Measurements from ENCODE around the gene ATOH8.
"Not testable (repeated sequence)": the region's sequence is repeated elsewhere in the genome, so short reads cannot be mapped to it uniquely, and the experiment has no call there.

The ATOH8 gene, protein sequence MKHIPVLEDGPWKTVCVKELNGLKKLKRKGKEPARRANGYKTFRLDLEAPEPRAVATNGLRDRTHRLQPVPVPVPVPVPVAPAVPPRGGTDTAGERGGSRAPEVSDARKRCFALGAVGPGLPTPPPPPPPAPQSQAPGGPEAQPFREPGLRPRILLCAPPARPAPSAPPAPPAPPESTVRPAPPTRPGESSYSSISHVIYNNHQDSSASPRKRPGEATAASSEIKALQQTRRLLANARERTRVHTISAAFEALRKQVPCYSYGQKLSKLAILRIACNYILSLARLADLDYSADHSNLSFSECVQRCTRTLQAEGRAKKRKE

DNA sequence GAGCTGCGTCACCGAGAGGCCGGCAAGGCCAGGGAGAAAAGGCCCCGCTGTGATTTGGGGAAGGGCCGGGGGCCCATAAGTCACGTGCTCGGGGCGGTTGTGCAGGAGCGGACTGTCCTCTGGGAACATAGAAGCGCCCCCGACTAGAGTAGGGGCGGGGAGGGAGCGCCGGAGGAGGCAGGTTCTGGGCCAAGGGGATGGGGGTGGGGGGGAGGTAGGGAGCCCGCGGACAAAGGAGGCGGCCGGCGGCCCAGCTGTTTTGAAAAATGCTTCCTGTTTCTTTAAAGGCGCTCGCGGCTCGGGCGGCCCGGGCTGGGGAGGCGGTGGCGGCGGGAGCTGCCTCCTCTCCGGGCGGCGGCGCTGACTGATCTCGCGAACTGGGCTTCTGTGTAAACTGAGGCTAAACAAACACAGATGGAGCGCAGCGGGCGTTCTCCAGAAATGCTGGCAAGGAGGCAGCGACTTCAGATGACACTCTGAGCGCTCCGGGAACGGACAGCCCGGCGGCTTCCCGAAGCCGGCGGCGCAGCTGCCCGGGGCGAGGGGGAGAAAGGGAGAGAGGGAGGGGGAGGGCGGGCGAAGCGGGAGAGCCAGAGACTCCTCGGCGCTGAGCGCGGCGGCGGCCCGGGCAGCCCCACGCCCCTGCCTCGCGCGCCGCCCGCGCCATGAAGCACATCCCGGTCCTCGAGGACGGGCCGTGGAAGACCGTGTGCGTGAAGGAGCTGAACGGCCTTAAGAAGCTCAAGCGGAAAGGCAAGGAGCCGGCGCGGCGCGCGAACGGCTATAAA lies at the start of gene ATOH8:
ATOH8 (plus strand) TSS at position 467 of the 788 bp plus-strand sequence; CDS start at position 666, 199 bp downstream.
- in situ Hi-C loops (cut with MboI; ENCODE audit: low sequenced_read_pairs): no loop called here

DNA sequence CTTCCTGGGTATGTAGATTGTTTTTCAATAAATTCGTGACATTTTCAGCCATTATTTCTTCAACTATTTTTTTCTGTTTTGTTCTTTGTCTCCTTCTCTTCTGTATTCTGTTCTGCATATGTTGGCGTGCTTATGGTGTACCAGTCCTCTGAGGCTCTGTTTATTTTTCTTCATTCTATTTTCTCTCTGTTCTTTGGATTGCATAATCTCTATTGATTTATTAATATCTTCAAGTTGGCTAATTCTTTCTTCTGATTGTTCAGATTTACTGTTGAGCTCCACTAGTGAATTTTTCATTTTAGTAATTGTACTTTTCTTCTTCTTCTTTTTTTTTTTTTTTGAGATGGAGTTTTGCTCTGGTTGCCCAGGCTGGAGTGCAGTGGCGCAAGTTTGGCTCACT lies 49.8 kb upstream of the ATOH8 start:
- in situ Hi-C loops (cut with MboI; ENCODE audit: low sequenced_read_pairs): no loop called here

DNA sequence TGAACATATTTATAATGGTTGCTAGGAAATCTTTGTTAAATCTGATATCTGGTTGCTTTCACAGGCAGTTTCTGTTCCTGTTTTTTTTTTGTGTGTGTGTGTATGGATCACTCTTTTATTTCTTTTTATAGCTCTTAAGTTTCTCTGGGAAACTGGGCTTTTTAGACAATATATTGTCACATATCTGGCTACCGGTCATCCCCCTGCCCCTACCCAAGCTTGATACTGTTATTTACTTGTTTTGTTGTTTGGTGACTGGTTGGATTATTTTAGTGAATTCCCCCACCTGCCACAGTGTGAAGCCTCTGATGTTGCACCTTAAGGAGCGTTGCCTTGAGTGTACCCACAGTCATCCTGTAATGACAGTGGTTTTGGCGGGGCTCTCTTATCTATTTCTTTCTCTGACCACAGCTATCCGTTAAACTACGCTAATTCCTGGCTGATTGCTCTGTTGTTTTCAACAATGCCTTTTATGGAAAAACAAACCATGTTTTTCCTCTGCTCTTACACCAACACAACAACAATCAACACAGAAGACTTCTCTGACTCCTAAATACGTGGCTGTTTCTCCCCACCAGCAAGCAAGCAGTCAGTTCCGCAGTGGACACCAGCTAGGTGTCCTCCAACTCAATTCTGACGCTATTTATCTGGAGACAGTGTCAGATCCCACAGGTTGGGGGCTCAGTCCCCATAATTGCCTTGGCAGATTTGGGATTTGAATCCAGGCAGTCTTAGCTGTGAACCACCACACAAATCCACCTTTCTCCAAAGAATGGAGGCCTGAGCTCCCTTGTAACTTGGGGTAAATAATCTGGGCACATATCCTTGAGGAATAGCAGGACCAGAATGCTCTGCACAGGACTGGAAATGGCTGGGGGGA lies 48.8 kb upstream of the ATOH8 start:
- in situ Hi-C loops (cut with MboI; ENCODE audit: low sequenced_read_pairs): no loop called here

DNA sequence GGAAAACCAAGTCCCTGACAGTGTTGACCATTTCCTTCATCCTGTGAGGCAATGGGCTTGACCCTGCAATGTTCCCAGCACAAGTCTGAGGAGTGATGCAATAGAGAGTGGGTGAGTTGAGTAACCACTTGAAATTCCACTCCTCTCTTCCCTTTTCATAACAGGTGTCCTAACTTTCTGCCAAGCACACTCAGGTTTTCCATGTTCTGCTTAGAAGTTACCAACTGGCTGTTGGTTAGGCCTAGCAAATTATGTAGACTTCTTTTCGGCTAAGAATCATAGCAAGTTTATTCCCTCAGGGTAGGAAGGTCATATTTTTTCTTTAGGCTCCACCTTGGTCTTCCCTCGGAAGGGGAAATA lies 48.1 kb upstream of the ATOH8 start:
- in situ Hi-C loops (cut with MboI; ENCODE audit: low sequenced_read_pairs): no loop called here

DNA sequence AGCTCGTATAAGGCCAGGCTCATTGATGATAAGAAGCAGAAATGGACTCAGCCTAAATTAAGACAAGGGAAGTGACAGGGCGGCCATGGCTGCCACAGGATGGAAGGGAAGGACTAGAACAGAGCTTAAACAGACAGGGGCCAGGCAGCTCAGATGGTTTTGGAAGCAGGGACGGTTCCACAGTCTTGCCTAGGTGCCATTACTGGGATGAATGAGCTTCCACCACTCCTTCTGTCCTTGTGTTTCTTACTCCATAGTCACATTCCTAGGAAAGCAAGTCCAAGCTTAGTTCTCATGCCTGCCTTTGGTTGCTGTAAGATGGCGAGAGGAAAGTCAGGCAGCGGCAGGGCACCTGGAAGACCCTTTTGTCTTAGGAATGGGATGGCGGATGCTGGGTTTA lies 47.7 kb upstream of the ATOH8 start:
- in situ Hi-C loops (cut with MboI; ENCODE audit: low sequenced_read_pairs): no loop called here

DNA sequence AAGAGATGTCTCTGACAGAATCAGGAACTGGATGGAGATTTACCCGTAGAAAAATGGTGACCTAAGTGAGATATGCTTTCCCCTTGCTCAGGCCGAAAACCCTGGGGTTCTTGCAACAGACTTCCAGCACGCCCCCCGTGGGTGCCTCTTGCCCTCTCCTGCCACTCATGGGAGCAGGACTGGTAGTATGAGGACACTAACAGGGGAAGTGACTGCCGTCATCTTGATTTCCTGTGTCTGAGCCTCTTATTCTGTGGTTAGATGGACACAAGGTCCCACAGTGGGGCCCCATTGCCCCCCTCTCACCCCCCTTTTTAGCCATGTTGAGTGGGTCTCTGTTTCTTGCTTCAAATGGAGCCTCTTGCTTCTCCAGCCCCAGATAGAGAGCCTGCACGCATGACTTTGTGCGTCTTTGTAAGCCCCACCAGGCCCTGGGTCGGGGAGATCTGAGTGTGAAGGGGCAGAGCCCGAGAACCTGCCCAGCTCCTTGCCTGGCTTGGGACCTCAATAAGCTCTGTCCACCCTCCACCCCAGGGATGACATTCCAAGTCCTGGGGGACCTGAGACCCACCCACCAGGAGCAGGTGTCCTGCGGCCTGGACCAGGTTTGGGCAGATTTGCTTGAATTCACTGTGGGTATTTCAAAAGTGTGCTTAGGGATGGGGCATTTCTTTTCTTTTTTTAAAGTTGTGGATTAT lies 47.0 kb upstream of the ATOH8 start:
- in situ Hi-C loops (cut with MboI; ENCODE audit: low sequenced_read_pairs): no loop called here

DNA sequence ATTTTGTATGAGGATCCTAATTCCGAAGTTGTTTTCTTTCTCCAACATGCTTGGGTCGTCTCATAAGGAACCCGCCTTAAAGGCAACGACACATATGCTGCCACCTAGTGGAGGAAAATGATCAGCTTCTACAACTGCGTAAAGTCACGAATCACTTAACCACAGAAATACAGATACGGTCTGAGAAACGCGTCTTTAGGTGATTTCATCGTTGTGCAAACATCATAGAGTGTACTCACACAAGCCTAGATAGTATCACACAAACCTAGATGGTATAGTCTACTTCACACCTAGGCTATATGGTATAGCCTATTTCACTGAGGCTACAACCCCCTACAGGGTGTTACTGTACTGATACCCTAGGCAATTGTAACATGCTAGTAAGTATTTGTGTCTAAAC lies 46.5 kb upstream of the ATOH8 start:
- in situ Hi-C loops (cut with MboI; ENCODE audit: low sequenced_read_pairs): no loop called here

DNA sequence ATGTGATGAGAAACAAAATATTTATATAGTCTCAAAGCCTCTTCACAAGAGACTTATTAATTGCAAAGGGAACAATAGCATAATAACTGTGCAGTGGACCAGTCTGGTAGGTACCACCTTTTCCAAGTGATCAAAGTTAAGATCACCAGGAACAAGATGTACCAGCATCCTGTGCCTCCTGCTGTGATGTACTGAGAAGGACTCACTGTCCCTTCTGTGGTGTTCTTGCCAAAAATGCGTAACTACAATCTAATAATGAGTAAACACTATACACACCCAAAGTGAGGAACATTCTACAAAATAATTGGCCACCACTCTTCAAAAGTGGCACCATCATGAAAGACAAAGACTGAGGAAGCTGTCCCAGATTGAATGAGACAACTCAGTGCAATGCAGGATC lies 45.1 kb upstream of the ATOH8 start:
- in situ Hi-C loops (cut with MboI; ENCODE audit: low sequenced_read_pairs): no loop called here

DNA sequence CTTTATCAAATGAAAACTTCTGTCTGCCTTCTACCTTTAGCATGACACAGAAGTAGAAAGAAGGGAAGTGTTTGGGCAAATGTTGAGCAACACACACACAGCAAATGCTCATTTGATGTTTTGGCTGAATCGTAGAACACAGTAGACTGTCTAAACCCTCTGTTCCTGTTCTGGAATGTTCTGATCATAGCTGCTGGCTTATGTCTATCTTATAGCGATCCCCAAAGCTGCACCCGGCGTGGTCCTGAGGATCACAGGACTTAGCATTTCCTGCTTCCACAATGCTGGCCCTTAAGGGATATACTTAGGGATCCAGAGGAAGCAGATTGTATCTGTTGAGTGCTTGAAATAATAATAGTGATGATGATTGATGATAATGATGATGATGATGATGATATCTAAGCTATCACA lies 44.4 kb upstream of the ATOH8 start:
- in situ Hi-C loops (cut with MboI; ENCODE audit: low sequenced_read_pairs): no loop called here

DNA sequence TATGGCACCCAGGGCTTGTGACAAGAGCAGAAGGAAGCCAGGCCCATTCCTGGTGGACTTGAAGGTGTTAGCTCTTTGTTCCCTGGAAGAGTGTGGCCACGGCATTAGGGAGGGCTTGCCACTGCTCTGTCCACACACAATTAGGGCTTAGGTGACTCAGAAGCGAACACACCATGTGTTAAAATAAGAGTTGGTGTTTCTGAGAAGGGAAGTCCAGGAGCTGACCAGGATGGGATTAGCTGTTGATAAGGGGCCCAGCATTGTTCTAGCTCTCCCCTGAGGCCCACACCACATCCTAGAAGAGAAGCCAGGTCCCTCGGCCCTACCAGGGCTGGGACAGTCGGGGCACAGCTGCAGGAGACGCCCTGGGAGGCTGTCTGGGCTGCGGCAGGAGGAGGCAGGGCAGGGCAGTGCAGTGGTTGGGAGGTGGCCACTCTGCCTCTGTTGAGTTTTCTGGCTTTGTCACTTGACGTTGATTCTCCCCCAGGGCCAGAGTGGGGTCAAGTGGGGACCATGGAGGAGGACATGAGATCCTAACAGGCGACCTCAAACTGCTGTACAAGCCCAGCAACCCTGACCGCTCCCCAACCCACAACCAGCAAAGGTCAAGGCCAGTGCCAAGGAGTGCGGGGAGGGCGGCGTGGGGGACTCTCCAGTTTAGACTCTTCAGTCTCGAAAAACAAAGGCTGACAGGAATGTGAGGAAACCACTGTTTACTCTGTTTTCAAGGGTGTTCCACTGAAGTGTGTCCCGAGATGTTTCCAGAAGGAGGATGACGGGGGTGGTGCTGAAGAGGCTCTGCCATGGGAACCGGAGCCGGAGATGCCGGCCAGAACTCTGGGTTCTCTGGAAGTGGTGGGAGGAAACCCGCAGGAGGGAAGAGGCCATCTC lies 42.9 kb upstream of the ATOH8 start:
- in situ Hi-C loops (cut with MboI; ENCODE audit: low sequenced_read_pairs): no loop called here

DNA sequence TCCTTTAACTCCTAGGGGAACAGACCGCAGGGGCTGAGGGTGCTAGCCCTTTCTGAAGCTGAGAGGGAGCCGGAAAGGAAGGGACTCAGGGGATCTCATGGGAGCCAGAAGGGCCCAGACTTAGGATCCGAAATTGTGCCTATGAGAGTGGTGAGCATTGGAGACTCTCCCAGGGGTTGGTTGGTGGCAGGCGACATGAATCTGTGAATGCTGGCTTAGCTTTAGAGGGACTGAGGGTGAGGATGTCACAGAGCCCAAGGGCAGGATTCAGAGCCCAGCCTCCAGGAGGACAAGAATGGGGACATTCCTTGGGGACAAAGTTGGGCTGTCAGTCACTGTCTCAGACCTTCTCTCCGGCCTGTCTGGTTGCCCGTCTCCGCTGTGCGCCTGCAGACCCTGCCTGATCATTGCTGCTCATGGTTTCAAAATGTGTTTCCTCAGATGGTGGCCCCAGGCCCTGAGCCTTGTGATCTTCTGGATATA lies 42.2 kb upstream of the ATOH8 start:
- in situ Hi-C loops (cut with MboI; ENCODE audit: low sequenced_read_pairs): no loop called here

DNA sequence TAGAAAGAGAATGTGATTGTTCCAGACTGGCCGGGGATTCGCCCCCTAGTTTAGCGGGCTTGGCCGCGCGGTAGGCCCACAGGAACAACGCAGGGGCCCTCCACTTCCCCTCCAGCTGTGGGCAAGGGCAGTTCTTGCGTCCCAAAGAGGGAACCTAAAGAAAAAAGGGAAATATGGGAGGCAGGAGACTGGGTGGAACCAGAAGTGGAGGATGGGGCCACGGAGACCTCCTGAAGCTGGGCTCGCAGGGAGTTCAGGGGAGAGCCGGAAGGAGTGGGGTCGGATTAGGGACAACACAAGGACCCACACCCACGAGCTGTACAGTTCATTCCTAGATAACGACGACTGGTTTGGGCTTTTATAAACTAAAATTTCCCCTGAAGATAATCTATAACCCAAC lies 41.5 kb upstream of the ATOH8 start:
- in situ Hi-C loops (cut with MboI; ENCODE audit: low sequenced_read_pairs): no loop called here

DNA sequence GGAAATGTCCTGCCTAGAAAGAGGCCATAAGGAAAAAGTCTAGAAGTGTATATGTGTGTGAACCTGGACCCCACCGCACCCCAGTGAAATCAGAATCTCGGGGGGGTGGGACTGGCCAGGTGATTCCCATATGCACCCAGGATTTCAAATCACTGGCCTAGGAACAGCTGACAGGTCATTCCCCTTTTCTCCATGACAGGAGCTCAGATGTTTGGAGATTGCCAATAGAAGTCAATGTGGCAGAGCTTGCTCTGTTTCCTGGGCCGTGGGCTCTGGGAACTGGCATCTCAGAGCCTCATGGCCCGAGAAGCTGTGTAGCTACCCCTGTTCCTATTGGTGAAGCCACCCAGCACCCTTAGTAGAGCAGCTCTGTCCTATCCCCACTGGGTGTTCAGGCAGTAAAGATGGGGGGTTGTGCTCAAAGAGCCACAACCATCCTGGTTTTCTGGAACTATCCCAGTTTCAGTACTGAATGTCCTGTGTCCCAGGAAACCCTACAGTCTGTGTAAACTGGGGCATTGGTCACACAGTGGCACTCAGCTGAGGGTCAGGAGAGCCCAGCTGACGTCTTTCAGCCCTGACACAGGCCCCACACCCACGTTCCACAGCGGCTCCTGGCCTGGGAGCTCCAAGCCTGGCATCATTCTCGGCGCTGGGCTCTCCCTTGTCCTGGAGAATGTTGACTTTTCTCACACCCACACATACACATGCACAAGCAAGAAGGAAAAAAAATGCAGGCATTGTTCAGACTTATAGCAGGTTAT lies 40.8 kb upstream of the ATOH8 start:
- in situ Hi-C loops (cut with MboI; ENCODE audit: low sequenced_read_pairs): no loop called here

DNA sequence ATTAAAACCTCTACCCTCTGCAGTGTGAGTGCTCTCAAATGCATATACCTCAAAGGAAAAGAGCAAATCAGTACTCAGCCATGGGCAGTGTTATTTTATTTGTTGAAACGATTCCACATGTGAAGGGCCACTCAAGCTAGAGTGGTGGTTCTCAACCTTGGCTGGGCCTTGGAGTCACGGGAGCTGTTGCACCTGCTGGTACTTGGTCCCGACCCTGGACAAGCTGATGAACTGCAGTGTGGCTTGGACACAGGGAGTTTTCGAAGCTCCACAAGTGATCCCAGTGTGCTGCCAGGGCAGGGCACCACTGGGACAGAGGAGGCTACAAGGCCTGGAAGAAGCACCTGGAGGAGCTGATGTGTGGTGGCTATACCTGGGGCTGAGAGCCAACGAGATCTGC lies 40.0 kb upstream of the ATOH8 start:
- in situ Hi-C loops (cut with MboI; ENCODE audit: low sequenced_read_pairs): no loop called here

DNA sequence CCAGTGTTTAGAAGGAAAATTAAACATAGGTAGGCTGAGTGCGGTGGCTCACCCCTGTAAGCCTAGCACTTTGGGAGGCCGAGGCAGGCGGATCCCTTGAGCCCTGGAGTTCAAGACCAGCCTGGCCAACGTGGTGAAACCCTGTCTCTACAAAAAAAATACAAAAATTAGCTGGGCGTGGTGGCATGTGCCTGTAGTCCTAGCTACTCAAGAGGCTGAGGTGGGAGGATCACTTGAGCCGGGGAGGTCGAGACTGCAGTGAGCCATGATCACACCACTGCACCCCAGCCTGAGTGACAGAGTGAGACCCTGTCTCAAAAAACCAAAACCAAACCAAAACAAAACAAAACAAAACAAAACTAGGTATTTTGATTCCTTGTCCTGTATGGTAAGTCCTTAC lies 39.4 kb upstream of the ATOH8 start:
- in situ Hi-C loops (cut with MboI; ENCODE audit: low sequenced_read_pairs): not testable (repeated sequence)

DNA sequence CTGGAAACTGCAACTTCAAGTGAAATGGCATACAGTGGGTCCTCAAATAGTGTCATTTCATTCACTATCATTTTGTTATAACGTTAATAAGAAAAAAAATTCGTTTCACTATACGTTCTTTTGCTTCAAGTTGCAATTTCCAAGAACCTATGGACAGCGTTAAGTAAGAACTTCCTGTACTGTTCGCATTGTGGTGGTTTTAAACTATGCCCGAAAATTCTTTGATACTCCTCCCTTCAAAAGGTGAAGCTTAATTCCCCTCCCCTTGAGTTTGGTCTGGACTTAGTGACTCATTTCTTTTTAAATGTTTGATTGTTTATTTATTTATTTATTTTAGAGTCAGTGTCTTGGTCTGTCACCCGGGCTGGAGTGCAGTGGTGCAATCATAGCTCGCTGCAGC lies 39.0 kb upstream of the ATOH8 start:
- in situ Hi-C loops (cut with MboI; ENCODE audit: low sequenced_read_pairs): no loop called here

DNA sequence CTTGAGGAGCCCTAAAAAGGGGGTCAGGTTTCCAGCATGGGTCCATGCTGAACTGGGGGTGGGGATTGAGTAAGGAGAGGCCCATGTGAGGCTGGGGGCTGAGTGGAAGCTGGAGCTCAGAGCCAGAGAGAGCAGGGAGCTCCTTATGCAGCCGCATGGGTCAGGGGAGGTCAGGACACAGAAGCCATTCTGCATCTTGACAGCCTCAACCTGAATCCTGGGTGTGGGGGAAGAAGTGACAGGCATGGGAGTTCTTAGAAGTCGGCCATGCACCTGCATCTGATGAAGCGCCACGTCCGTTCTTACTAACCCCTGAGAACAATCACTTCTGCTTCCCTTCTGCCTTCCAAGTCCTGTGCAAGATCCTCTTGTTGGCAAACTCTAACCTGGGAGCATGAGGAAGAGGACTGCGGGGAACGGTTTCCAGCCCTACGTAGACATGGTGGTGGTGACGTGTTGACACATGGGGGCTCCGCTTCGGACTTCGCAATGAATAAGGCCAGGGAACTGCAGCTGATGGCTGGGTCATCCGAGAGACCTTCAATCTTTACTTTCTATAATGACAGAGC lies 37.4 kb upstream of the ATOH8 start:
- in situ Hi-C loops (cut with MboI; ENCODE audit: low sequenced_read_pairs): no loop called here

DNA sequence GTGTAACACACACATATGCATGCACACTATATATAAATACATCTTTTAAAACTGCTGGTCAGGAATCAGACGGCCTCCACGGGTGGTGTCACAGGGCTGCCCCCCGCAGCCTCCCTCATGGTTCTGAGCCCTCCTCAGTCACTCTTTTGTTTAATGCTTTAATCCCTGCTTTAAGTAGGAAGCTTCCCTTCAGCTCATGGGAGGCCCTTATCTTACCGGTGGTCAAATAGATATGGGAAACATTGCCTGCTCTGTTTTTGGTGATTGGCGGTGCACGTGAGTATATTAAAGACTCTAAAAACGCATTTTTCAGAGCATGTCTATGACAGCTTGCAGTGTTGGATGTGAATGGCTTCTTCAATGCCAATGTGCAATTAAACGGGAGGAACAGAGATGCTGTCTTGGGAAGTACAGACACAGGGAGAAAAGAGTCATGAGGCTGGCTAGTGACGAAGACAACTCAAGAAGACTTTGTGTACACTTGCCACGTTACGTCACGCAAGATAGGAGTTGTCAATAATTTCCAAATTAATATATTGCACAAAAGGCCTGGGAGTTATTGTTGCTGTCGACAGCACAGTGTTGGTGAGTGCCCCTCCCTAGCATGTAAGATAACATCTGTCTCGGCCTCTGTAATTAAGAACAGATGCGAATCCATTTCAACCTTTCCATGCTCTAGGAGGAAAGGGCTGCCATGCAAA lies 36.3 kb upstream of the ATOH8 start:
- in situ Hi-C loops (cut with MboI; ENCODE audit: low sequenced_read_pairs): no loop called here

All from HL-60/S4 treated with phorbol 12-myristate 13-acetate at 8.2 ng/mL for 4 days and 3 days (cell line).